Measurements from ENCODE around the gene SPRR5. TPM values are rescaled to one million over a fixed set of nuclear protein-coding genes. Genes with fewer than 3 reads are reported as not detected.

The SPRR5 gene
- total and polyA plus RNA-seq, 4 donors: not detected

GRCh38 chr1:152912471-152912870 lies 34.5 kb upstream of the SPRR5 start:
- Histone ChIP-seq H3K4me3 (ENCODE audit: low read depth in 1 of 3, low read length in 3 of 3) (no peak overlapping the region), H3K36me3 (ENCODE audit: control insufficient read depth in 4 of 4, insufficient read depth in 3 of 4, low read depth in 1 of 4, low read length in 3 of 4) (no peaks in the 10 kb centered on the region), H3K4me1 (ENCODE audit: control insufficient read depth in 4 of 4, insufficient read depth in 4 of 4, low read length in 3 of 4) (no peaks in the 10 kb centered on the region), H3K27ac (ENCODE audit: low read depth in 1 of 2, low read length in 2 of 2) (no peak overlapping the region), H3K27me3 (ENCODE audit: control insufficient read depth in 4 of 4, insufficient read depth in 4 of 4, low read length in 3 of 4) (no peaks in the 10 kb centered on the region), H3K9me3 (ENCODE audit: control insufficient read depth in 4 of 4, low read length in 3 of 4) (no peaks in the 10 kb centered on the region), H3K9ac (ENCODE audit: low read depth in 1 of 2, low read length in 2 of 2) (no peak overlapping the region)
- no peak for TF ChIP-seq RXRA (IDR thresholded peaks at IDR 0.05)
- TF ChIP-seq YY1 (IDR thresholded peaks at IDR 0.05): no peak
- TF ChIP-seq JUND (IDR thresholded peaks at IDR 0.05): no peak
- no peak for TF ChIP-seq HNF4A (conservative IDR thresholded peaks at IDR 0.05)
- TF ChIP-seq, protein P1, sequence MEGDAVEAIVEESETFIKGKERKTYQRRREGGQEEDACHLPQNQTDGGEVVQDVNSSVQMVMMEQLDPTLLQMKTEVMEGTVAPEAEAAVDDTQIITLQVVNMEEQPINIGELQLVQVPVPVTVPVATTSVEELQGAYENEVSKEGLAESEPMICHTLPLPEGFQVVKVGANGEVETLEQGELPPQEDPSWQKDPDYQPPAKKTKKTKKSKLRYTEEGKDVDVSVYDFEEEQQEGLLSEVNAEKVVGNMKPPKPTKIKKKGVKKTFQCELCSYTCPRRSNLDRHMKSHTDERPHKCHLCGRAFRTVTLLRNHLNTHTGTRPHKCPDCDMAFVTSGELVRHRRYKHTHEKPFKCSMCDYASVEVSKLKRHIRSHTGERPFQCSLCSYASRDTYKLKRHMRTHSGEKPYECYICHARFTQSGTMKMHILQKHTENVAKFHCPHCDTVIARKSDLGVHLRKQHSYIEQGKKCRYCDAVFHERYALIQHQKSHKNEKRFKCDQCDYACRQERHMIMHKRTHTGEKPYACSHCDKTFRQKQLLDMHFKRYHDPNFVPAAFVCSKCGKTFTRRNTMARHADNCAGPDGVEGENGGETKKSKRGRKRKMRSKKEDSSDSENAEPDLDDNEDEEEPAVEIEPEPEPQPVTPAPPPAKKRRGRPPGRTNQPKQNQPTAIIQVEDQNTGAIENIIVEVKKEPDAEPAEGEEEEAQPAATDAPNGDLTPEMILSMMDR (IDR thresholded peaks at IDR 0.05; ENCODE audit: low read depth, low read length, missing input control): no peak
- no peak for TF ChIP-seq FOXA1 (IDR thresholded peaks at IDR 0.05)
- 67% methylated on average over 1 of the region's 1 CpG for WGBS
- DNase-seq (ENCODE audit: low spot score): no peak

- H3K27ac ChIP-seq (ENCODE audit: low read depth in 1 of 2, low read length in 2 of 2): no peak overlapping the region
- 58% methylated on average over 5 of the region's 5 CpGs for WGBS
- DNase-seq (ENCODE audit: low spot score): no peak
Observed at GRCh38 chr1:152912900-152913299, 34.1 kb upstream of the SPRR5 start.

More at GRCh38 chr1:152912900-152913299, 34.1 kb upstream of the SPRR5 start:
- no peak overlapping the region for H3K9ac ChIP-seq (ENCODE audit: low read depth in 1 of 2, low read length in 2 of 2)
- TF ChIP-seq EGR1 (IDR thresholded peaks at IDR 0.05; ENCODE audit: low read depth in 2 of 2) (no peak), HNF4A (conservative IDR thresholded peaks at IDR 0.05) (no peak), RAD21 (IDR thresholded peaks at IDR 0.05) (no peak), JUND (IDR thresholded peaks at IDR 0.05) (no peak), TAF1 (conservative IDR thresholded peaks at IDR 0.05) (no peak), FOXA1 (IDR thresholded peaks at IDR 0.05) (no peak), NR2F2 (IDR thresholded peaks at IDR 0.05) (no peak), GABPA (IDR thresholded peaks at IDR 0.05 in 1 of 2, conservative IDR thresholded peaks at IDR 0.05 in 1 of 2) (no peak), FOXA2 (IDR thresholded peaks at IDR 0.05) (no peak), YY1 (IDR thresholded peaks at IDR 0.05) (no peak), ZBTB33 (IDR thresholded peaks at IDR 0.05) (no peak), SP1 (IDR thresholded peaks at IDR 0.05) (no peak), RXRA (IDR thresholded peaks at IDR 0.05) (no peak), HNF4G (IDR thresholded peaks at IDR 0.05) (no peak), MAX (IDR thresholded peaks at IDR 0.05) (no peak)
- TF ChIP-seq, protein P2, sequence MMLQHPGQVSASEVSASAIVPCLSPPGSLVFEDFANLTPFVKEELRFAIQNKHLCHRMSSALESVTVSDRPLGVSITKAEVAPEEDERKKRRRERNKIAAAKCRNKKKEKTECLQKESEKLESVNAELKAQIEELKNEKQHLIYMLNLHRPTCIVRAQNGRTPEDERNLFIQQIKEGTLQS (IDR thresholded peaks at IDR 0.05): no peak
- TF ChIP-seq, protein P1 (IDR thresholded peaks at IDR 0.05; ENCODE audit: low read depth, low read length, missing input control): no peak
- TF ChIP-seq, protein P3, sequence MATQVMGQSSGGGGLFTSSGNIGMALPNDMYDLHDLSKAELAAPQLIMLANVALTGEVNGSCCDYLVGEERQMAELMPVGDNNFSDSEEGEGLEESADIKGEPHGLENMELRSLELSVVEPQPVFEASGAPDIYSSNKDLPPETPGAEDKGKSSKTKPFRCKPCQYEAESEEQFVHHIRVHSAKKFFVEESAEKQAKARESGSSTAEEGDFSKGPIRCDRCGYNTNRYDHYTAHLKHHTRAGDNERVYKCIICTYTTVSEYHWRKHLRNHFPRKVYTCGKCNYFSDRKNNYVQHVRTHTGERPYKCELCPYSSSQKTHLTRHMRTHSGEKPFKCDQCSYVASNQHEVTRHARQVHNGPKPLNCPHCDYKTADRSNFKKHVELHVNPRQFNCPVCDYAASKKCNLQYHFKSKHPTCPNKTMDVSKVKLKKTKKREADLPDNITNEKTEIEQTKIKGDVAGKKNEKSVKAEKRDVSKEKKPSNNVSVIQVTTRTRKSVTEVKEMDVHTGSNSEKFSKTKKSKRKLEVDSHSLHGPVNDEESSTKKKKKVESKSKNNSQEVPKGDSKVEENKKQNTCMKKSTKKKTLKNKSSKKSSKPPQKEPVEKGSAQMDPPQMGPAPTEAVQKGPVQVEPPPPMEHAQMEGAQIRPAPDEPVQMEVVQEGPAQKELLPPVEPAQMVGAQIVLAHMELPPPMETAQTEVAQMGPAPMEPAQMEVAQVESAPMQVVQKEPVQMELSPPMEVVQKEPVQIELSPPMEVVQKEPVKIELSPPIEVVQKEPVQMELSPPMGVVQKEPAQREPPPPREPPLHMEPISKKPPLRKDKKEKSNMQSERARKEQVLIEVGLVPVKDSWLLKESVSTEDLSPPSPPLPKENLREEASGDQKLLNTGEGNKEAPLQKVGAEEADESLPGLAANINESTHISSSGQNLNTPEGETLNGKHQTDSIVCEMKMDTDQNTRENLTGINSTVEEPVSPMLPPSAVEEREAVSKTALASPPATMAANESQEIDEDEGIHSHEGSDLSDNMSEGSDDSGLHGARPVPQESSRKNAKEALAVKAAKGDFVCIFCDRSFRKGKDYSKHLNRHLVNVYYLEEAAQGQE (IDR thresholded peaks at IDR 0.05): no peak
- no peaks in the 10 kb centered on the region for H3K9me3 ChIP-seq (ENCODE audit: control insufficient read depth in 4 of 4, low read length in 3 of 4)
- H3K36me3 ChIP-seq (ENCODE audit: control insufficient read depth in 4 of 4, insufficient read depth in 3 of 4, low read depth in 1 of 4, low read length in 3 of 4): no peaks in the 10 kb centered on the region
- H3K4me1 ChIP-seq (ENCODE audit: control insufficient read depth in 4 of 4, insufficient read depth in 4 of 4, low read length in 3 of 4): no peaks in the 10 kb centered on the region
- no peaks in the 10 kb centered on the region for H3K27me3 ChIP-seq (ENCODE audit: control insufficient read depth in 4 of 4, insufficient read depth in 4 of 4, low read length in 3 of 4)
- no peak overlapping the region for H3K4me3 ChIP-seq (ENCODE audit: low read depth in 1 of 3, low read length in 3 of 3)

All from liver (tissue), 9 donors.